ENCODE results near the gene SLC6A8.
"Not testable (repeated sequence)": the region's sequence is repeated elsewhere in the genome, so short reads cannot be mapped to it uniquely, and the experiment has no call there.

SLC6A8 gene

GRCh38 chrX:153709726-153710674 is 22.3 kb downstream of the SLC6A8 start:
- DNase-seq, result no peak

- no peak for DNase-seq
Measured at GRCh38 chrX:153714256-153714655, 26.5 kb downstream of the SLC6A8 start.

- no peak for DNase-seq
Measured at GRCh38 chrX:153717445-153717844, 29.7 kb downstream of the SLC6A8 start.

GRCh38 chrX:153719238-153719637 is 31.5 kb downstream of the SLC6A8 start:
- no peak for DNase-seq

GRCh38 chrX:153719701-153720100 is 32.0 kb downstream of the SLC6A8 start:
- no peak for DNase-seq

- no peak for DNase-seq
Measured at GRCh38 chrX:153722704-153723350, 35.1 kb downstream of the SLC6A8 start.

- peak; percentile 70 for DNase-seq
Measured at GRCh38 chrX:153723351-153724251, 35.9 kb downstream of the SLC6A8 start.

GRCh38 chrX:153724252-153725038 is 36.7 kb downstream of the SLC6A8 start, which contains the start of the genes ABCD1 and BCAP31:
Gene ABCD1, plus strand, starts transcription at chrX:153724856. Its CDS starts 411 bp downstream, at chrX:153725267.
Gene BCAP31, minus strand, starts transcription at chrX:153724387. Its CDS starts 1,143 bp downstream, at chrX:153723244.
- DNase-seq, result peak; percentile 89

- DNase-seq, result no peak
Measured at GRCh38 chrX:153725039-153725831, 37.5 kb downstream of the SLC6A8 start.

- no peak for DNase-seq
Measured at GRCh38 chrX:153725832-153726285, 38.1 kb downstream of the SLC6A8 start.

- no peak for DNase-seq
Measured at GRCh38 chrX:153726286-153727122, 38.8 kb downstream of the SLC6A8 start.

GRCh38 chrX:153727123-153727931 is 39.6 kb downstream of the SLC6A8 start:
- no peak for DNase-seq

- DNase-seq, result no peak
Measured at GRCh38 chrX:153728095-153728494, 40.4 kb downstream of the SLC6A8 start.

- DNase-seq, result no peak
Measured at GRCh38 chrX:153728951-153729631, 41.4 kb downstream of the SLC6A8 start.

- DNase-seq, result not testable (repeated sequence)
Measured at GRCh38 chrX:153730115-153730514, 42.4 kb downstream of the SLC6A8 start.

- no peak for DNase-seq
Measured at GRCh38 chrX:153731117-153731844, 43.6 kb downstream of the SLC6A8 start.

GRCh38 chrX:153731845-153732215 is 44.1 kb downstream of the SLC6A8 start:
- no peak for DNase-seq

GRCh38 chrX:153732401-153732800 is 44.7 kb downstream of the SLC6A8 start:
- no peak for DNase-seq
